ENCODE measurements around the gene PAK1.

Gene PAK1

DNA sequence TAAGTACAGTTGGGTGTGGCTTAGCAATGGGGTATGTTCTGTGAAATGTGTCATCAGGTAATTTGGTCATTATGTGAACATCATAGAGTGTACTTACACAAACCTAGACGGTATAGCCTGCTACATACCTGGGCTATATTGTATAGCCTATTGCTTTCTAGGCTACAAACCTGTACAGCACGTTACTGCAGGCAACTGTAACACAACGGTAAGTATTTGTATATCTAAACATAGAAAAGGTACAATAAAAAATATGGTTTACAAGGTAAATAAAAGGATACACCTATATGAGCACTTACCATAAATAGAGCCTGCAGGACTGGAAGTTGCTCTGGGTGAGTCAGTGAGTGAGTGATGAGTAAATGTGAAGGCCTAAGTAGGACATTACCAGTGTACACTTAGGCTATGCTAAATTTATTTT is 99.3 kb downstream of the PAK1 start:
- FAIRE-seq (peak; percentile 38), DNase-seq (ENCODE audit: insufficient read length, low spot score) (no peak)
- TF ChIP-seq SPI1 (IDR thresholded peaks at IDR 0.05; ENCODE audit: low read depth, low read length) = no peak
- no peak for TF ChIP-seq POLR2A (IDR thresholded peaks at IDR 0.05; ENCODE audit: low read depth, low read length)
- no peak for TF ChIP-seq PAX5 (IDR thresholded peaks at IDR 0.05; ENCODE audit: insufficient read depth, low read length, severe bottlenecking)
- no peak for TF ChIP-seq TAF1 (IDR thresholded peaks at IDR 0.05; ENCODE audit: low read depth, low read length)
- no peak for TF ChIP-seq POLR2AphosphoS5 (IDR thresholded peaks at IDR 0.05; ENCODE audit: low read depth, low read length)
- TF ChIP-seq POU2F2 (IDR thresholded peaks at IDR 0.05; ENCODE audit: low read depth, low read length) = no peak

GRCh38 chr11:77374108-77374507 is 99.8 kb downstream of the PAK1 start:
- FAIRE-seq = no peak
- TF ChIP-seq POLR2AphosphoS5 (IDR thresholded peaks at IDR 0.05; ENCODE audit: low read depth, low read length) = no peak
- TF ChIP-seq TAF1 (IDR thresholded peaks at IDR 0.05; ENCODE audit: low read depth, low read length) = no peak
- TF ChIP-seq PAX5 (IDR thresholded peaks at IDR 0.05; ENCODE audit: insufficient read depth, low read length, severe bottlenecking) = no peak
- TF ChIP-seq POLR2A (IDR thresholded peaks at IDR 0.05; ENCODE audit: low read depth, low read length) = no peak
- no peak for TF ChIP-seq SPI1 (IDR thresholded peaks at IDR 0.05; ENCODE audit: low read depth, low read length)
- TF ChIP-seq POU2F2 (IDR thresholded peaks at IDR 0.05; ENCODE audit: low read depth, low read length) = no peak
- no peak for DNase-seq (ENCODE audit: insufficient read length, low spot score)

DNA sequence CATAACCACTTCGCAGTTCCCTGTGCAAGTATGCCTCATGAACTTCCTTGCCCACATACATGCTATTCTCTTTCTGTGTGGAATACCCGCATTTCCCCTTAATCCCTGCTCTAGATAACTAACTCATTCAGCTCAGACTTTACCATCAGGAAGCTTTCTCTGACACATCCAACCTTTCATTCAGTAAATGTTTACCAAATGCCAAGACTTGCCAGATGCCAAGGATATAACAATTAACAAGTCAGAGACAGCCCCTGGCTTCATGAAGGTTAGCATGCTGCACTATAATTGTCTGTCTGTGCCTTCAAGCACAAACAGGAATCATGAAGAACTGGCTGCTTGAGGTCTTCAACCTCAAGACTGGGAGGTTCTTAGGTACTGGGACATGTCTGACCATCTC is 101.2 kb downstream of the PAK1 start:
- DNase-seq (ENCODE audit: insufficient read length, low spot score) (no peak), FAIRE-seq (peak; percentile 52)
- TF ChIP-seq POLR2A (IDR thresholded peaks at IDR 0.05; ENCODE audit: low read depth, low read length) (no peak), POU2F2 (IDR thresholded peaks at IDR 0.05; ENCODE audit: low read depth, low read length) (no peak), PAX5 (IDR thresholded peaks at IDR 0.05; ENCODE audit: insufficient read depth, low read length, severe bottlenecking) (no peak), POLR2AphosphoS5 (IDR thresholded peaks at IDR 0.05; ENCODE audit: low read depth, low read length) (no peak), TAF1 (IDR thresholded peaks at IDR 0.05; ENCODE audit: low read depth, low read length) (no peak), SPI1 (IDR thresholded peaks at IDR 0.05; ENCODE audit: low read depth, low read length) (no peak)

DNA sequence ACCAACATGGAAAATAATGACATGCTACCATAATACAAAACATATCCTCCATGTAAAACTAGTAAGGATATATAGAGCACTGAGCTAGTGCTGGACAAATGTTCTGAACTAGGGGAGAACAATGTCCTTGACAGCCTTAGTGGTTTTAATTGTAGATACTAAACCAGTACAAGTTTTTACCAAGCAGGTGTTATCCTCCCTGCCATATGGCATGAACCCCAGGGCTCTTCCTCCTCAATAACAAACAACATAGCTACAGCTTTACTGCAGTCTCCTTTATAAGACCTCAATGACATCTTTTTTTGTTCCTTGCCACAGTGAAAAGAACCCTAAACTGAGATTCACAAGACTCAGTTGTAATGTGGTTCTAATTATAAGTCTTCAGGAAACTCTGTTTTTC is 102.2 kb downstream of the PAK1 start:
- no peak for DNase-seq (ENCODE audit: insufficient read length, low spot score)
- TF ChIP-seq POLR2AphosphoS5 (IDR thresholded peaks at IDR 0.05; ENCODE audit: low read depth, low read length) = no peak
- no peak for TF ChIP-seq POLR2A (IDR thresholded peaks at IDR 0.05; ENCODE audit: low read depth, low read length)
- TF ChIP-seq POU2F2 (IDR thresholded peaks at IDR 0.05; ENCODE audit: low read depth, low read length) = no peak
- no peak for TF ChIP-seq SPI1 (IDR thresholded peaks at IDR 0.05; ENCODE audit: low read depth, low read length)
- TF ChIP-seq TAF1 (IDR thresholded peaks at IDR 0.05; ENCODE audit: low read depth, low read length) = no peak
- no peak for TF ChIP-seq PAX5 (IDR thresholded peaks at IDR 0.05; ENCODE audit: insufficient read depth, low read length, severe bottlenecking)
- FAIRE-seq = no peak

DNA sequence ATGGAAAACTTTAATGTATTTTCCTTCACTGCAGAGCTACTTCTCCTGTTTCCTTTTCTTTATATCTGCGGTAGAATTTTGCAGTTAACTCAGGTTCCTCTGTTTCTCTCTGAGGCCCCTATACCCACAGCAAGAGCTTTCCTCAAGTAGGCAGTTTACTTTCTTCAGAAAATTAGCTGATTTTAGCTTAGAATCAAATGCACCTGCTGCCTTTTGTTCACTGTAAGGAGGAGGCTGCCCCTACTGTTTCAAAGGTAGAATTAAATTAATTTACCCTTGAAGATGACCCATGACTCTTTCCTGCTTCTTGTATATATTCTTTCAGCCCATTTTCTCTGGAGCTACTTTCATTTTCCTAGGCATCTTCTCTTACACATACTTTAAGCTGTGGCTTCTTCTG is 103.7 kb downstream of the PAK1 start:
- DNase-seq (ENCODE audit: insufficient read length, low spot score) = no peak
- TF ChIP-seq SPI1 (IDR thresholded peaks at IDR 0.05; ENCODE audit: low read depth, low read length) (no peak), TAF1 (IDR thresholded peaks at IDR 0.05; ENCODE audit: low read depth, low read length) (no peak), PAX5 (IDR thresholded peaks at IDR 0.05; ENCODE audit: insufficient read depth, low read length, severe bottlenecking) (no peak), POU2F2 (IDR thresholded peaks at IDR 0.05; ENCODE audit: low read depth, low read length) (no peak), POLR2AphosphoS5 (IDR thresholded peaks at IDR 0.05; ENCODE audit: low read depth, low read length) (no peak)
- no peak for FAIRE-seq

DNA sequence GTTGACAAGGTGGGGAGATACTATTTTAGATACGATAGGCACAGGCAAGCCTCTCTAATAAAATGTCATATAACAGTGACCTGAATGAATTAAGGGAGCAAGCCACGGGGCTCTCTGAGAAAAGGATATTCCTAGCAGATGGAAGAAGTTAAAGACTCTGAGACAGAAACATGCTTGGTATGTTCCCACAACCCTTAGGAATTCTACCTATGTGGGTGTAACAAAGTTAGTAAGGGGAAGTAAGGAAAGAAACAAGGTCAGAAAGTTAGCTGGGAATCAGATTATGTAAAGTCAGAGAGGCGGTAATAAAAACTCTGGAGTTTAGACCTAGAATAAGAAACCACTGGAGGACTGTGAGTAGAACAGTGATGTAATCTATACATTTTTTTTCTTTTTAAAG is 112.7 kb downstream of the PAK1 start:
- TF ChIP-seq POLR2A (IDR thresholded peaks at IDR 0.05; ENCODE audit: low read depth, low read length) = no peak
- no peak for TF ChIP-seq POLR2AphosphoS5 (IDR thresholded peaks at IDR 0.05; ENCODE audit: low read depth, low read length)
- TF ChIP-seq PAX5 (IDR thresholded peaks at IDR 0.05; ENCODE audit: insufficient read depth, low read length, severe bottlenecking) = no peak
- FAIRE-seq (no peak), DNase-seq (ENCODE audit: insufficient read length, low spot score) (no peak)

DNA sequence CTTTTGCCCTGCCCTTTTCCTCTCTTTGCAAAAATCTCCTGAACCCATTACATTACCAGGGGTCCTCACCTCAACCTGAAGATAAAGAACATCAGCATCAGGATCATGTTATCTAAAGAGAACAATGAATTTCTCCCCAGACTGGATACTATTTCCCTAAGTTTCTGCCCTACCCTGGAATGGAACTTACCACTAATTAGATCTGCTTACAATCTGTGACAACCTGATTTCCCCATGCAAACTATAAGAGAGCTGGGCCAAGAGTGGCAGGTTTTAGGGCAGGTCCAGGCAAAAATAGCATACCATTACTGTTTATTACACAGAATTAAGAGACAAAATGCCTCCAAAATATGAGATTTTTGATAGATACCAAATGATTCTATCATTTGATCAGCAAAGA is 114.4 kb downstream of the PAK1 start:
- FAIRE-seq (peak; percentile 9), DNase-seq (ENCODE audit: insufficient read length, low spot score) (no peak)
- no peak for TF ChIP-seq POLR2AphosphoS5 (IDR thresholded peaks at IDR 0.05; ENCODE audit: low read depth, low read length)
- TF ChIP-seq TAF1 (IDR thresholded peaks at IDR 0.05; ENCODE audit: low read depth, low read length) = no peak
- TF ChIP-seq POU2F2 (IDR thresholded peaks at IDR 0.05; ENCODE audit: low read depth, low read length) = no peak
- TF ChIP-seq SPI1 (IDR thresholded peaks at IDR 0.05; ENCODE audit: low read depth, low read length) = no peak
- TF ChIP-seq POLR2A (IDR thresholded peaks at IDR 0.05; ENCODE audit: low read depth, low read length) = no peak
- TF ChIP-seq PAX5 (IDR thresholded peaks at IDR 0.05; ENCODE audit: insufficient read depth, low read length, severe bottlenecking) = no peak

- FAIRE-seq = no peak
- no peak for TF ChIP-seq POU2F2 (IDR thresholded peaks at IDR 0.05; ENCODE audit: low read depth, low read length)
- TF ChIP-seq POLR2A (IDR thresholded peaks at IDR 0.05; ENCODE audit: low read depth, low read length) = no peak
- no peak for TF ChIP-seq PAX5 (IDR thresholded peaks at IDR 0.05; ENCODE audit: insufficient read depth, low read length, severe bottlenecking)
- TF ChIP-seq TAF1 (IDR thresholded peaks at IDR 0.05; ENCODE audit: low read depth, low read length) = no peak
- TF ChIP-seq SPI1 (IDR thresholded peaks at IDR 0.05; ENCODE audit: low read depth, low read length) = no peak
- no peak for TF ChIP-seq POLR2AphosphoS5 (IDR thresholded peaks at IDR 0.05; ENCODE audit: low read depth, low read length)
- no peak for DNase-seq (ENCODE audit: insufficient read length, low spot score)
Measured at GRCh38 chr11:77353131-77353530, 120.8 kb downstream of the PAK1 start.

DNA sequence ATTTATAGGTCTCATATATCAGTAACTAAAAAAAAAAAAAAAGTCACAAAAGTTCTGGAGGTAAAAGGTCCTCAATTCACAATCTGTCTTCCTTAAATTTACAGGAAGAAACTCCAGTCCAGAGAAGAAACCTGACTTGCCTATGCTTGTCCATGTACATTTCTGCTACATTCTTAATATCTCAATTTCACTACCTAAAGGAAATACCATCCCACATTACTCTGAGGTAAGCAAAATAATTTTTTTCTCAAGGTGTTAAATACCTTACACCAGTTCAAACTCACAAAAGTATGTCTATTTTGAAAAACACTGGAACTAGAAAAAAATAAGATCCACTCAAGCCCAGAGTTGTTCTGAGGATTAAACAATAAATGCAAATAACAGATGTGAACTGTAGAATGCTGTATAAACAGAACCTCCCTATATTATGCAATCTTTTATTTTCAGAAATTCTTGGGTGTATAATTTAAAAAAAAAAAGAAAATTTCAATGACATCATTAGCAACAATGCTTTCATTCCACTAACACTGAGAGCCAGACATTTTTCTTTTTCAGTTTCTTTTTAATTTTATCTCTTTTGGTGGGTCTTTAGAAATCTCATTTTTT is 122.5 kb downstream of the PAK1 start:
- TF ChIP-seq TAF1 (IDR thresholded peaks at IDR 0.05; ENCODE audit: low read depth, low read length) (no peak), PAX5 (IDR thresholded peaks at IDR 0.05; ENCODE audit: insufficient read depth, low read length, severe bottlenecking) (no peak), SPI1 (IDR thresholded peaks at IDR 0.05; ENCODE audit: low read depth, low read length) (no peak), POLR2AphosphoS5 (IDR thresholded peaks at IDR 0.05; ENCODE audit: low read depth, low read length) (no peak), POU2F2 (IDR thresholded peaks at IDR 0.05; ENCODE audit: low read depth, low read length) (no peak), POLR2A (IDR thresholded peaks at IDR 0.05; ENCODE audit: low read depth, low read length) (no peak)
- FAIRE-seq = no peak
- no peak for DNase-seq (ENCODE audit: insufficient read length, low spot score)

GRCh38 chr11:77347948-77348347 is 125.9 kb downstream of the PAK1 start:
- DNase-seq (ENCODE audit: insufficient read length, low spot score) (no peak), FAIRE-seq (no peak)
- TF ChIP-seq POU2F2 (IDR thresholded peaks at IDR 0.05; ENCODE audit: low read depth, low read length) = no peak
- TF ChIP-seq PAX5 (IDR thresholded peaks at IDR 0.05; ENCODE audit: insufficient read depth, low read length, severe bottlenecking) = no peak
- no peak for TF ChIP-seq POLR2AphosphoS5 (IDR thresholded peaks at IDR 0.05; ENCODE audit: low read depth, low read length)
- TF ChIP-seq POLR2A (IDR thresholded peaks at IDR 0.05; ENCODE audit: low read depth, low read length) = no peak
- TF ChIP-seq SPI1 (IDR thresholded peaks at IDR 0.05; ENCODE audit: low read depth, low read length) = no peak
- no peak for TF ChIP-seq TAF1 (IDR thresholded peaks at IDR 0.05; ENCODE audit: low read depth, low read length)
